Neural progenitor cell (in vitro differentiated cells): ENCODE data around the gene CTXN1. TPM values are rescaled to one million over a fixed set of nuclear protein-coding genes. Genes with fewer than 3 reads are reported as not detected.

Source experiments
- DNase-seq: peaks from one replicate; pipeline ENCODE4 v3.0.0-alpha.2; 2016; ENCODE audit warnings: low spot score
- H2AFZ ChIP-seq: fragments of 200-600 bp; sonication (generic); replicated peaks from 2 replicates; pipeline ENCODE4 v1.6.1; 2016; ENCODE audit warnings: antibody characterized with exemption
- H3F3A ChIP-seq: fragments of 200-600 bp; sonication (generic); 2 replicates; pipeline ENCODE4 v1.6.1; 2016; ENCODE audit warnings: antibody characterized with exemption, low read depth
- H3K27ac ChIP-seq: fragments of 200-600 bp; sonication (generic); 2 replicates; pipeline ENCODE4 v1.5.1; 2016; ENCODE audit warnings: mild to moderate bottlenecking
- H3K27me3 ChIP-seq: fragments of 200-600 bp; sonication (generic); 2 replicates; pipeline ENCODE4 v1.6.1; 2016; ENCODE audit warnings: mild to moderate bottlenecking, moderate library complexity
- H3K36me3 ChIP-seq: fragments of 200-600 bp; sonication (generic); 2 replicates; pipeline ENCODE4 v1.5.1; 2016
- H3K4me1 ChIP-seq: fragments of 200-600 bp; sonication (generic); 2 replicates; pipeline ENCODE4 v1.6.1; 2016; ENCODE audit warnings: mixed run types
- H3K4me2 ChIP-seq: fragments of 200-600 bp; sonication (generic); 2 replicates; pipeline ENCODE4 v1.6.1; 2016
- H3K4me3 ChIP-seq: fragments of 200-600 bp; sonication (generic); 2 replicates; pipeline ENCODE4 v1.5.1; 2016
- H3K79me2 ChIP-seq: fragments of 200-600 bp; sonication (generic); 2 replicates; pipeline ENCODE4 v1.6.1; 2016; ENCODE audit warnings: low read depth
- H3K9ac ChIP-seq: fragments of 200-600 bp; sonication (generic); 2 replicates; pipeline ENCODE4 v1.6.1; 2016
- H3K9me3 ChIP-seq: fragments of 200-600 bp; sonication (generic); 2 replicates; pipeline ENCODE4 v1.5.1; 2016; ENCODE audit warnings: low read depth
- H4K20me1 ChIP-seq: fragments of 200-600 bp; sonication (generic); 2 replicates; pipeline ENCODE4 v1.6.1; 2016; ENCODE audit warnings: low read depth
- H3K27ac Mint-ChIP-seq: 3 replicates; pipeline ENCODE4 v1.8.0; 2021; ENCODE audit warnings: mixed read lengths
- H3K27me3 Mint-ChIP-seq: 2 replicates; pipeline ENCODE4 v1.8.0; 2022; ENCODE audit warnings: low read depth, mild to moderate bottlenecking, inconsistent platforms, moderate library complexity, mixed read lengths; ENCODE audit not compliant: insufficient read depth
- H3K36me3 Mint-ChIP-seq: 3 replicates; pipeline ENCODE4 v1.8.0; 2021; ENCODE audit warnings: mixed read lengths
- H3K4me1 Mint-ChIP-seq: 3 replicates; pipeline ENCODE4 v1.8.0; 2021; ENCODE audit warnings: mixed read lengths
- H3K4me3 Mint-ChIP-seq: 3 replicates; pipeline ENCODE4 v1.8.0; 2021; ENCODE audit warnings: mild to moderate bottlenecking, moderate library complexity, mixed read lengths
- H3K9me3 Mint-ChIP-seq: 3 replicates; pipeline ENCODE4 v1.8.0; 2020; ENCODE audit warnings: mixed read lengths
- CTCF ChIP-seq: fragments of 200-600 bp; sonication (generic); IDR thresholded peaks from 2 replicates; pipeline ENCODE4 v1.5.1; 2017; ENCODE audit warnings: antibody characterized with exemption, mild to moderate bottlenecking
- EZH2 ChIP-seq: fragments of 200-600 bp; sonication (generic); IDR thresholded peaks from 2 replicates; pipeline ENCODE4 v1.6.1; 2017; ENCODE audit warnings: antibody characterized with exemption, mild to moderate bottlenecking, moderate library complexity
- EZH2phosphoT487 ChIP-seq: fragments of 200-600 bp; sonication (generic); IDR thresholded peaks from 2 replicates; pipeline ENCODE4 v1.6.1; 2017; ENCODE audit warnings: antibody characterized with exemption
- total RNA-seq: library from RNA; depleted of rRNA; stranded (reverse); fragments of >200 nt; gene quantifications from 2 replicates; pipeline ENCODE4 v1.2.3, GENCODE V29; 2015; ENCODE audit warnings: low replicate concordance

The CTXN1 gene
- total RNA-seq, 1 donor from 2014 or later = 3.7 TPM

- no peak for DNase-seq
- Mint-ChIP-seq H3K36me3 (peaks cover 14% of the 10 kb centered on the region), H3K4me3 (no peak overlapping the region), H3K4me1 (peaks cover 12% of the 10 kb centered on the region), H3K9me3 (no peaks in the 10 kb centered on the region), H3K27me3 (peaks cover 5% of the 10 kb centered on the region), H3K27ac (no peak overlapping the region)
- Histone ChIP-seq H2AFZ (no peak overlapping the region), H3K79me2 (peaks cover 37% of the 10 kb centered on the region), H3K4me3 (no peak overlapping the region), H3K36me3 (no peaks in the 10 kb centered on the region), H3K4me1 (peaks cover 7% of the 10 kb centered on the region), H3K27me3 (peaks cover 5% of the 10 kb centered on the region), H4K20me1 (peaks cover 65% of the 10 kb centered on the region), H3K27ac (no peak overlapping the region), H3K9me3 (no peaks in the 10 kb centered on the region), H3K4me2 (no peak overlapping the region), H3F3A (no peaks in the 10 kb centered on the region), H3K9ac (no peak overlapping the region)
- no peak for TF ChIP-seq CTCF
- no peak for TF ChIP-seq EZH2
- no peak for TF ChIP-seq EZH2phosphoT487
Measured at GRCh38 chr19:7908742-7909461, 17.0 kb downstream of the CTXN1 start.

GRCh38 chr19:7908078-7908699, 17.7 kb downstream of the CTXN1 start:
- DNase-seq = no peak
- H3K9ac ChIP-seq = no peak overlapping the region
- H4K20me1 ChIP-seq = peaks cover 62% of the 10 kb centered on the region
- H3K27ac Mint-ChIP-seq = no peak overlapping the region
- H3K36me3 ChIP-seq = no peaks in the 10 kb centered on the region
- H2AFZ ChIP-seq = no peak overlapping the region
- TF ChIP-seq EZH2phosphoT487 = no peak
- TF ChIP-seq EZH2 = no peak
- no peak for TF ChIP-seq CTCF
- H3K4me3 ChIP-seq = no peak overlapping the region
- no peak overlapping the region for H3K4me3 Mint-ChIP-seq
- no peaks in the 10 kb centered on the region for H3K9me3 ChIP-seq
- no peak overlapping the region for H3K4me2 ChIP-seq
- no peak overlapping the region for H3K27ac ChIP-seq
- no peaks in the 10 kb centered on the region for H3K27me3 ChIP-seq
- peaks cover 37% of the 10 kb centered on the region for H3K79me2 ChIP-seq
- no peaks in the 10 kb centered on the region for H3K9me3 Mint-ChIP-seq
- peaks cover 12% of the 10 kb centered on the region for H3K36me3 Mint-ChIP-seq
- H3K4me1 ChIP-seq = peaks cover 7% of the 10 kb centered on the region
- H3K4me1 Mint-ChIP-seq = peaks cover 12% of the 10 kb centered on the region
- H3F3A ChIP-seq = peaks cover 2% of the 10 kb centered on the region
- H3K27me3 Mint-ChIP-seq = peaks cover 7% of the 10 kb centered on the region

GRCh38 chr19:7907544-7907943, 18.4 kb downstream of the CTXN1 start:
- Mint-ChIP-seq H3K4me3 (no peak overlapping the region), H3K4me1 (peaks cover 18% of the 10 kb centered on the region), H3K27me3 (peaks cover 3% of the 10 kb centered on the region), H3K9me3 (no peaks in the 10 kb centered on the region), H3K27ac (no peak overlapping the region), H3K36me3 (peaks cover 8% of the 10 kb centered on the region)
- H3K9ac ChIP-seq = no peak overlapping the region
- DNase-seq = no peak
- H3K79me2 ChIP-seq = peaks cover 37% of the 10 kb centered on the region
- H3K36me3 ChIP-seq = no peaks in the 10 kb centered on the region
- no peak overlapping the region for H2AFZ ChIP-seq
- no peak overlapping the region for H3K27ac ChIP-seq
- peaks cover 11% of the 10 kb centered on the region for H3K4me1 ChIP-seq
- no peaks in the 10 kb centered on the region for H3K9me3 ChIP-seq
- no peak overlapping the region for H3K4me2 ChIP-seq
- H3F3A ChIP-seq = peaks cover 8% of the 10 kb centered on the region
- no peak for TF ChIP-seq CTCF
- no peak for TF ChIP-seq EZH2
- TF ChIP-seq EZH2phosphoT487 = no peak
- H3K4me3 ChIP-seq = no peak overlapping the region
- peaks cover 62% of the 10 kb centered on the region for H4K20me1 ChIP-seq
- H3K27me3 ChIP-seq = peaks cover 2% of the 10 kb centered on the region
